Activated naive CD4-positive, alpha-beta T cell treated with anti-CD3 and anti-CD28 coated beads for 36 hours (primary cell): Measurements from ENCODE around the gene CDK4. TPM values are rescaled to one million over a fixed set of nuclear protein-coding genes. Genes with fewer than 3 reads are reported as not detected.

ENCODE experiments used
- CTCF ChIA-PET: fragments of 350-600 bp; sonication (Branson Sonifier 250); formaldehyde crosslinking; loops from one replicate; lab custom pipeline; 2021; ENCODE audit warnings: antibody characterized with exemption; lab: Charles Lee
- DNase-seq: peaks from one replicate; pipeline ENCODE4 v3.0.0-alpha.2; 2020
- H3K27ac Mint-ChIP-seq: one replicate; pipeline ENCODE4 v1.8.0; 2021; ENCODE audit warnings: mild to moderate bottlenecking, mixed read lengths
- H3K27me3 Mint-ChIP-seq: one replicate; pipeline ENCODE4 v1.8.0; 2021; ENCODE audit warnings: low read depth, mixed read lengths
- H3K36me3 Mint-ChIP-seq: one replicate; pipeline ENCODE4 v1.8.0; 2021; ENCODE audit warnings: low read depth, mixed read lengths
- H3K4me1 Mint-ChIP-seq: one replicate; pipeline ENCODE4 v1.8.0; 2021; ENCODE audit warnings: low read depth, mixed read lengths
- H3K4me3 Mint-ChIP-seq: one replicate; pipeline ENCODE4 v1.8.0; 2021; ENCODE audit warnings: mild to moderate bottlenecking, moderate library complexity, mixed read lengths
- H3K9me3 Mint-ChIP-seq: one replicate; pipeline ENCODE4 v1.8.0; 2021; ENCODE audit warnings: mixed read lengths
- intact Hi-C: fragments of 100-400 bp; cut with micrococcal nuclease; formaldehyde crosslinking; loops from one replicate; pipeline ENCODE4 v1.15.1; 2023
- microRNA-seq: library from miRNA; unstranded; fragments of <30 nt; microRNA quantifications from one replicate; pipeline ENCODE4 v1.2.0, GENCODE V29; 2022; ENCODE audit warnings: borderline microRNAs expressed, borderline replicate concordance
- total RNA-seq, 2 experiments: library from RNA; stranded (reverse); gene quantifications; one replicate each; pipeline ENCODE4 v1.2.3, GENCODE V29; 2021

Gene CDK4
- total RNA-seq, 2 experiments from 2014 or later: 194 to 202 TPM

- CTCF ChIA-PET: no interaction called here
- no peak overlapping the region for H3K27ac Mint-ChIP-seq
- H3K4me1 Mint-ChIP-seq: peaks cover 3% of the 10 kb centered on the region
- no peak overlapping the region for H3K4me3 Mint-ChIP-seq
- H3K36me3 Mint-ChIP-seq: peaks cover 51% of the 10 kb centered on the region
- H3K27me3 Mint-ChIP-seq: no peaks in the 10 kb centered on the region
- peaks cover 5% of the 10 kb centered on the region for H3K9me3 Mint-ChIP-seq
- DNase-seq: no peak
- intact Hi-C loops: no loop called here
These were observed 51.8 kb downstream of the CDK4 start for GRCh38 chr12:57700317-57700716.

DNA sequence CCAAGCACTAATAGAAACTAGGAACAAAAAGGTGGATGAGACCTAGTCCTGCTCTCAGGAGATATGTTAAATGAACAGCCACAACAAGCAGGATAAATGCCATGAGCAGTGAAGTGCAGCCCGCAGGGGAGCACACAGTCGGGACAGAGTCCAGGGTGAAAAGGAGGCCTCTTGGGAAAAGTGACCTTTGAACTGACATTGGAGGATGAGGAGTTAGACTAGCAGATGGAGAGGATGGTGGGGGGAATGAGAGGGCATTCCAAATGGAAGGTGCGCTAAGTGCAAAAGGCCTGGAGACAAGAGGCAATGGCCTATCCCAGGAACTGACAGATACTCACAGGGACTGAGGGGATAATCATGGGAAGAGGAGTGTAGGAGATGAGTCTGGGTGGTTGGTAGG is 53.7 kb downstream of the CDK4 start:
- Mint-ChIP-seq H3K9me3 (peaks cover 1% of the 10 kb centered on the region), H3K36me3 (peaks cover 42% of the 10 kb centered on the region), H3K27me3 (no peaks in the 10 kb centered on the region), H3K4me1 (peaks cover 3% of the 10 kb centered on the region), H3K4me3 (no peak overlapping the region), H3K27ac (no peak overlapping the region)
- CTCF ChIA-PET: no interaction called here
- no peak for DNase-seq
- intact Hi-C loops: no loop called here

Small RNA genes within 50 kb of the gene (microRNA-seq; reads per million reads assigned to microRNA genes)
- gene MIR6759: not detected

Other genes with a start within 250 kb of the CDK4 start
- gene DDIT3, start 231.8 kb downstream of the CDK4 start, total RNA-seq: 10 to 100 TPM; 44.6 to 45.6 TPM
- 10 to 100 TPM; 43.5 to 45.5 TPM for gene MBD6, start 229.5 kb downstream of the CDK4 start, total RNA-seq
- 10 to 100 TPM; 65.1 to 71.7 TPM for gene DCTN2, start 205.1 kb downstream of the CDK4 start, total RNA-seq
- under 1 TPM; 0.60 to 0.86 TPM for gene KIF5A, start 202.3 kb downstream of the CDK4 start, total RNA-seq
- gene PIP4K2C, start 161.1 kb downstream of the CDK4 start, total RNA-seq: 10 to 100 TPM; 11.8 to 12.7 TPM
- gene DTX3, start 147.5 kb downstream of the CDK4 start, total RNA-seq: 10 to 100 TPM; 15.8 to 16.2 TPM
- gene ARHGEF25, start 140.9 kb downstream of the CDK4 start, total RNA-seq: 1 to 10 TPM; 1.4 to 1.5 TPM
- gene B4GALNT1, start 119.1 kb downstream of the CDK4 start, total RNA-seq: 1 to 10 TPM; 1.4 to 1.8 TPM
- 10 to 100 TPM; 60.7 to 60.9 TPM for gene OS9, start 58.2 kb downstream of the CDK4 start, total RNA-seq
- 10 to 100 TPM; 26.7 to 28.0 TPM for gene AGAP2, start 13.6 kb downstream of the CDK4 start, total RNA-seq
- gene TSPAN31, start 7.3 kb downstream of the CDK4 start, total RNA-seq: 1 to 10 TPM; 6.4 to 7.7 TPM
- 10 to 100 TPM; 10.4 to 10.8 TPM for gene MARCHF9, start 2.8 kb upstream of the CDK4 start, total RNA-seq
- 1 to 10 TPM; 5.4 to 6.1 TPM for gene CYP27B1, start 14.8 kb upstream of the CDK4 start, total RNA-seq
- 10 to 100 TPM; 17.3 to 20.4 TPM for gene METTL1, start 19.8 kb upstream of the CDK4 start, total RNA-seq
- gene EEF1AKMT3, start 20.3 kb upstream of the CDK4 start, total RNA-seq: 1 to 10 TPM; 3.6 to 4.6 TPM
- 10 to 100 TPM; 32.8 to 34.3 TPM for gene TSFM, start 30.5 kb upstream of the CDK4 start, total RNA-seq
- under 1 TPM; 0.22 to 0.38 TPM for gene AVIL, start 66.4 kb upstream of the CDK4 start, total RNA-seq
- gene CTDSP2, start 94.4 kb upstream of the CDK4 start, total RNA-seq: 10 to 100 TPM; 94.6 to 99.8 TPM
- 10 to 100 TPM; 11.3 to 11.9 TPM for gene ATP23, start 189.3 kb upstream of the CDK4 start, total RNA-seq